ENCODE results near the gene TRA2A.

GRCh38 chr7:23546897-23547572, 15.3 kb upstream of the TRA2A start:
- TF ChIP-seq CTCF (IDR thresholded peaks at IDR 0.05) (peak in 5 of 7 experiments; percentile 84 to 99 (median 96)), POLR2AphosphoS5 (IDR thresholded peaks at IDR 0.05) (peak in 2 of 3 donors; percentile 40 to 76)
